ENCODE data around the gene AOX1. TPM values are rescaled to one million over a fixed set of nuclear protein-coding genes. Genes with fewer than 3 reads are reported as not detected.

The AOX1 gene
- total RNA-seq (1,000 to 10,000 TPM in 1 of 2 donors, 1 to 10 TPM in 1; 9.9 to 1,131 TPM), polyA plus RNA-seq (100 to 1,000 TPM; 245 to 727 TPM)

- TF ChIP-seq, protein P1, sequence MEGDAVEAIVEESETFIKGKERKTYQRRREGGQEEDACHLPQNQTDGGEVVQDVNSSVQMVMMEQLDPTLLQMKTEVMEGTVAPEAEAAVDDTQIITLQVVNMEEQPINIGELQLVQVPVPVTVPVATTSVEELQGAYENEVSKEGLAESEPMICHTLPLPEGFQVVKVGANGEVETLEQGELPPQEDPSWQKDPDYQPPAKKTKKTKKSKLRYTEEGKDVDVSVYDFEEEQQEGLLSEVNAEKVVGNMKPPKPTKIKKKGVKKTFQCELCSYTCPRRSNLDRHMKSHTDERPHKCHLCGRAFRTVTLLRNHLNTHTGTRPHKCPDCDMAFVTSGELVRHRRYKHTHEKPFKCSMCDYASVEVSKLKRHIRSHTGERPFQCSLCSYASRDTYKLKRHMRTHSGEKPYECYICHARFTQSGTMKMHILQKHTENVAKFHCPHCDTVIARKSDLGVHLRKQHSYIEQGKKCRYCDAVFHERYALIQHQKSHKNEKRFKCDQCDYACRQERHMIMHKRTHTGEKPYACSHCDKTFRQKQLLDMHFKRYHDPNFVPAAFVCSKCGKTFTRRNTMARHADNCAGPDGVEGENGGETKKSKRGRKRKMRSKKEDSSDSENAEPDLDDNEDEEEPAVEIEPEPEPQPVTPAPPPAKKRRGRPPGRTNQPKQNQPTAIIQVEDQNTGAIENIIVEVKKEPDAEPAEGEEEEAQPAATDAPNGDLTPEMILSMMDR (IDR thresholded peaks at IDR 0.05; ENCODE audit: low read depth, low read length, missing input control), result no peak
- TF ChIP-seq REST (IDR thresholded peaks at IDR 0.05) (peak; percentile 81), FOXA2 (IDR thresholded peaks at IDR 0.05) (no peak), NR2F2 (IDR thresholded peaks at IDR 0.05) (no peak), GABPA (IDR thresholded peaks at IDR 0.05 in 1 of 2, conservative IDR thresholded peaks at IDR 0.05 in 1 of 2) (no peak), YY1 (IDR thresholded peaks at IDR 0.05) (peak; percentile 77), RXRA (IDR thresholded peaks at IDR 0.05) (peak; percentile 51 to 79), RAD21 (IDR thresholded peaks at IDR 0.05) (peak; percentile 26 to 42), FOXA1 (IDR thresholded peaks at IDR 0.05) (no peak), HNF4A (conservative IDR thresholded peaks at IDR 0.05) (peak; percentile 87), SP1 (IDR thresholded peaks at IDR 0.05) (peak; percentile 73), EGR1 (IDR thresholded peaks at IDR 0.05; ENCODE audit: low read depth in 2 of 2) (peak; percentile 85 to 87), ATF3 (IDR thresholded peaks at IDR 0.05) (no peak), JUND (IDR thresholded peaks at IDR 0.05) (peak in 1 of 2 donors; percentile 69), TAF1 (conservative IDR thresholded peaks at IDR 0.05) (peak; percentile 74), HNF4G (IDR thresholded peaks at IDR 0.05) (peak; percentile 51)
- TF ChIP-seq, protein P2, sequence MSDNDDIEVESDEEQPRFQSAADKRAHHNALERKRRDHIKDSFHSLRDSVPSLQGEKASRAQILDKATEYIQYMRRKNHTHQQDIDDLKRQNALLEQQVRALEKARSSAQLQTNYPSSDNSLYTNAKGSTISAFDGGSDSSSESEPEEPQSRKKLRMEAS (IDR thresholded peaks at IDR 0.05), result peak; percentile 85
- TF ChIP-seq, protein P3, sequence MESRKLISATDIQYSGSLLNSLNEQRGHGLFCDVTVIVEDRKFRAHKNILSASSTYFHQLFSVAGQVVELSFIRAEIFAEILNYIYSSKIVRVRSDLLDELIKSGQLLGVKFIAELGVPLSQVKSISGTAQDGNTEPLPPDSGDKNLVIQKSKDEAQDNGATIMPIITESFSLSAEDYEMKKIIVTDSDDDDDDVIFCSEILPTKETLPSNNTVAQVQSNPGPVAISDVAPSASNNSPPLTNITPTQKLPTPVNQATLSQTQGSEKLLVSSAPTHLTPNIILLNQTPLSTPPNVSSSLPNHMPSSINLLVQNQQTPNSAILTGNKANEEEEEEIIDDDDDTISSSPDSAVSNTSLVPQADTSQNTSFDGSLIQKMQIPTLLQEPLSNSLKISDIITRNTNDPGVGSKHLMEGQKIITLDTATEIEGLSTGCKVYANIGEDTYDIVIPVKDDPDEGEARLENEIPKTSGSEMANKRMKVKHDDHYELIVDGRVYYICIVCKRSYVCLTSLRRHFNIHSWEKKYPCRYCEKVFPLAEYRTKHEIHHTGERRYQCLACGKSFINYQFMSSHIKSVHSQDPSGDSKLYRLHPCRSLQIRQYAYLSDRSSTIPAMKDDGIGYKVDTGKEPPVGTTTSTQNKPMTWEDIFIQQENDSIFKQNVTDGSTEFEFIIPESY (IDR thresholded peaks at IDR 0.05), result peak; percentile 55
- Histone ChIP-seq H3K9ac (ENCODE audit: low read depth in 1 of 2, low read length in 2 of 2) (peak within 1 kb of the TSS; percentile 87 to 97), H3K36me3 (ENCODE audit: control insufficient read depth in 4 of 4, insufficient read depth in 3 of 4, low read depth in 1 of 4, low read length in 3 of 4) (peaks cover 0 to 5% (median under 1%) of the 10 kb centered on the region in 4 donors), H3K27ac (ENCODE audit: low read depth in 1 of 2, low read length in 2 of 2) (peak within 1 kb of the TSS; percentile 81 to 93), H3K4me1 (ENCODE audit: control insufficient read depth in 4 of 4, insufficient read depth in 4 of 4, low read length in 3 of 4) (peaks cover 2 to 39% (median 30%) of the 10 kb centered on the region in 4 donors), H3K9me3 (ENCODE audit: control insufficient read depth in 4 of 4, low read length in 3 of 4) (no peaks in the 10 kb centered on the region), H3K27me3 (ENCODE audit: control insufficient read depth in 4 of 4, insufficient read depth in 4 of 4, low read length in 3 of 4) (no peaks in the 10 kb centered on the region), H3K4me3 (ENCODE audit: low read depth in 1 of 3, low read length in 3 of 3) (peak within 1 kb of the TSS; percentile 67 to 94 (median 89))
- WGBS, result 6% methylated on average over 62 of the region's 62 CpGs
- DNase-seq (ENCODE audit: low spot score), result peak; percentile 44
Measured at GRCh38 chr2:200585730-200586643, at the start of gene AOX1. AOX1 (plus strand) TSS chr2:200586014; CDS start chr2:200586109, 95 bp downstream.

Data from liver (tissue), 9 donors.